ENCODE measurements around the gene XRN2.

GRCh38 chr20:21303872-21304586 is 898 bp downstream of the XRN2 start:
- TF ChIP-seq, protein P1, sequence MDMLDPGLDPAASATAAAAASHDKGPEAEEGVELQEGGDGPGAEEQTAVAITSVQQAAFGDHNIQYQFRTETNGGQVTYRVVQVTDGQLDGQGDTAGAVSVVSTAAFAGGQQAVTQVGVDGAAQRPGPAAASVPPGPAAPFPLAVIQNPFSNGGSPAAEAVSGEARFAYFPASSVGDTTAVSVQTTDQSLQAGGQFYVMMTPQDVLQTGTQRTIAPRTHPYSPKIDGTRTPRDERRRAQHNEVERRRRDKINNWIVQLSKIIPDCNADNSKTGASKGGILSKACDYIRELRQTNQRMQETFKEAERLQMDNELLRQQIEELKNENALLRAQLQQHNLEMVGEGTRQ (IDR thresholded peaks at IDR 0.05; ENCODE audit: low read depth, low read length) = no peak; the same call in 1 of the 2 replicates
- TF ChIP-seq, protein P1 (CRISPR knock-in tag; IDR thresholded peaks at IDR 0.05; ENCODE audit: borderline replicate concordance) = no peak
- TF ChIP-seq RXRA (CRISPR knock-in tag; IDR thresholded peaks at IDR 0.05) = no peak
- no peak for TF ChIP-seq ZNF530 (CRISPR knock-in tag; IDR thresholded peaks at IDR 0.05; ENCODE audit: low read depth)
- TF ChIP-seq ZBTB33 (CRISPR knock-in tag; IDR thresholded peaks at IDR 0.05) = no peak
- TF ChIP-seq TBP (CRISPR knock-in tag; IDR thresholded peaks at IDR 0.05) = no peak
- TF ChIP-seq NFYB (CRISPR knock-in tag; IDR thresholded peaks at IDR 0.05) = no peak
- TF ChIP-seq CBX5 (CRISPR knock-in tag; IDR thresholded peaks at IDR 0.05; ENCODE audit: borderline replicate concordance) = no peak
- TF ChIP-seq KMT2B (CRISPR knock-in tag; IDR thresholded peaks at IDR 0.05) = no peak
- no peak for TF ChIP-seq ELF1 (CRISPR knock-in tag; IDR thresholded peaks at IDR 0.05)
- no peak for TF ChIP-seq ZNF776 (CRISPR knock-in tag; IDR thresholded peaks at IDR 0.05)
- no peak for TF ChIP-seq RFX5 (IDR thresholded peaks at IDR 0.05; ENCODE audit: low read depth, low read length)
- TF ChIP-seq PHF8 (CRISPR knock-in tag; IDR thresholded peaks at IDR 0.05) = no peak
- no peak for TF ChIP-seq NR3C1 (CRISPR knock-in tag; IDR thresholded peaks at IDR 0.05)
- TF ChIP-seq, protein P2, sequence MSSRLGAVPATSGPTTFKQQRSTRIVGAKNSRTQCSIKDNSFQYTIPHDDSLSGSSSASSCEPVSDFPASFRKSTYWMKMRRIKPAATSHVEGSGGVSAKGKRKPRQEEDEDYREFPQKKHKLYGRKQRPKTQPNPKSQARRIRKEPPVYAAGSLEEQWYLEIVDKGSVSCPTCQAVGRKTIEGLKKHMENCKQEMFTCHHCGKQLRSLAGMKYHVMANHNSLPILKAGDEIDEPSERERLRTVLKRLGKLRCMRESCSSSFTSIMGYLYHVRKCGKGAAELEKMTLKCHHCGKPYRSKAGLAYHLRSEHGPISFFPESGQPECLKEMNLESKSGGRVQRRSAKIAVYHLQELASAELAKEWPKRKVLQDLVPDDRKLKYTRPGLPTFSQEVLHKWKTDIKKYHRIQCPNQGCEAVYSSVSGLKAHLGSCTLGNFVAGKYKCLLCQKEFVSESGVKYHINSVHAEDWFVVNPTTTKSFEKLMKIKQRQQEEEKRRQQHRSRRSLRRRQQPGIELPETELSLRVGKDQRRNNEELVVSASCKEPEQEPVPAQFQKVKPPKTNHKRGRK (CRISPR knock-in tag; IDR thresholded peaks at IDR 0.05) = no peak

Measured in HepG2 (cell line).